HG02588 (cell line): ENCODE results near the gene FCN2.

Source experiments
- ATAC-seq: cut with Tn5 transposase; IDR thresholded peaks from one replicate; pipeline ENCODE4 v1.9.1; 2021; ENCODE audit warnings: mild to moderate bottlenecking, moderate library complexity; ENCODE audit not compliant: unreplicated experiment

FCN2 gene

GRCh38 chr9:134886413-134886913 is 5.9 kb downstream of the FCN2 start:
- ATAC-seq: no peak

GRCh38 chr9:134887219-134887618 is 6.6 kb downstream of the FCN2 start:
- ATAC-seq: no peak

- no peak for ATAC-seq
Measured at GRCh38 chr9:134887686-134888602, 7.3 kb downstream of the FCN2 start.

DNA sequence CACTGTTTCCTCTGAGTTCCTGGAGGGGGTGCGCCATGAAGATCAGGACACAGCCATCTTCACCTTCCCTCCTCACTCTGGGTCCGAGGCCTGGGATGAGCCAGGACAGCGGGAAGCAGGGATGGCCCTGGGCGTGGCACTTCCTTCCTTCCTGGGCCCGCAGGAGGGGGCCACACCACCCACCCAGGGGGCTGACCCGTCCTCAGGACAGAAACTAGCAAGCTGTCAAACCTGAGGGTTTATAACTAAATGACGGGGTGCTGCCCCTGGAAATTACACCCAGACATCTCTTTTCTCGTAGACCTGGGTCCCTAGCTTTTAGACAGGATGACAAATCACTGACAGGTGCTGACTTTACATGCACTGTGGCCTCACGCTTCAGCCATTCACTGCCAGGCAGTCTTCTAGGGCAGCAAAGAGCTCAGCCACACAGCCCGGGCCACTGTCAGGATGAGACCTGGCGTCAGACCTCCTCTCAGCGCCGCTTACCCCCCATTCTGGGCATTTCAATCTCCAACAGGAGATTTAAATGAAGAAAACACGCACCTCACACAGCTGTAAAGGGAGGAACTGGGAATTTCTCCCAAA is 8.1 kb downstream of the FCN2 start:
- ATAC-seq: no peak

DNA sequence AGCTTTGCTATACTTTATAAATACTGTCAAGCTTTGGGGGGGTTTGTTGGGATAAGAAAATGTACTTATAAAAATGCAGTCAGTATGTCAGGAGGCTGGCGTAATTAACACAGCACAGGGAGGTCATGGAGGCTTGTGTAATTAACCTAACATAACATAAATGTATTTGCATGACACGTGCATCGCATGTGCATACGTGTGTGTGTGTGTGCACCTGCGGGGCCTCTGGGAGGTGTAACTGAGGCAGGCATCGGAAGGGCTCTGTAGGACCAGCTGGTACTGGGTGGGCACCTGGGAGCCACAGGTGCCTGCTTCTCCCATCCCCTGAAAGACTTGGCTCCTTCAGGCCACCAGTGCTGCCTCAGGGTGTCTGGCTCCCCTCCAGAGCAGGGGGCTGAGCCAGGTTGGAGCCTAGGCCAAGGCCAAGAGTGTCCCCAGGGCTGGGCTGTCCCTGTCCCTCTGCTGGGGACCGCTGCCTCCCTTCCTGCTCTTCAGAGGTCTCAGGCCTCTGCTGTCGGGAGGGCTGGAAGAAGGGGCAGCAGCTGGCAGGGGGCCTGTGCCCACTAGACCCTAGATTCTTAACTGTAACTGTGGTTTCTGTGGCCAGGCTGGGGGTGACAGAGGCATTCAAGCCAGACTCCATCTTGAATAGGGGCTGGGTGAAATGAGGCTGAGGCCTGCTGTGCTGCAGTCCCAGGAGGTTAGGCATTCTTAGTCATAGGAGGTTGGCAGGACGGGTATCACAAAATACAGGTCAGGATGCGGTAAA is 9.0 kb downstream of the FCN2 start:
- ATAC-seq: no peak

DNA sequence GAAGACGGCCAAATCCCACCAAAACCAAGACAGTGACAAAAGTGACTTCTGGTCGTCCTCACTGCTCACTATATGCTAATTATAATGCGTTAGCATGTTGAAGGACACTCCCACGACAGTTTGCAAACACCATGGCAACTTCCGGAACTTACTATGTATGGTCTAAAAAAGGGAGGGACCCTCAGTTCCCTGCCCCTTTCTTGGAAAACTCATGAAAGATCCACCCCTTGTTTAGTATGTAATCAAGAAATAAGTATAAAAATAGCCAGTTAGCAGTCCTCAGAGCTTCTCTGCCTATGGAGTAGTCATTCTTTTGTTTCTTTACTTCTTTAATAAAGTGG is 9.5 kb downstream of the FCN2 start:
- ATAC-seq: no peak

DNA sequence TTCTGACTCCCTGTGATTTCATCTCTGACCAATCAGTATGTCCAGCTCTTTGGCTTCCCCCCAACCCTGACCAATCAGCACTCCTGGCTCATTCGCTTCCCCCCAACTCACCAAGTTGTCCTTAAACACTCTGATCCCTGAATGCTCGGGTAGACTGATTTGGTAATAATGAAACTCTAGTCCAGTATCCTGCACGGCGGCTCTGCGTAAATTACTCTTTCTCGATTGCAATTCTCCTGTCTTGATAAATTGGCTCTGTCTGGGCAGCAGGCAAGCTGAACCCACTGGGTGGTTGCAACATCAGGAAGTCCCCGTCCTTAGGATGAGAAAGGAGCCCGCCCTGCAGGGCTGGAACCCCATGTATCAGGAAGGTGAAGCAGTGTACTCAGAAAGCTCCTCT is 10.4 kb downstream of the FCN2 start:
- ATAC-seq: no peak

DNA sequence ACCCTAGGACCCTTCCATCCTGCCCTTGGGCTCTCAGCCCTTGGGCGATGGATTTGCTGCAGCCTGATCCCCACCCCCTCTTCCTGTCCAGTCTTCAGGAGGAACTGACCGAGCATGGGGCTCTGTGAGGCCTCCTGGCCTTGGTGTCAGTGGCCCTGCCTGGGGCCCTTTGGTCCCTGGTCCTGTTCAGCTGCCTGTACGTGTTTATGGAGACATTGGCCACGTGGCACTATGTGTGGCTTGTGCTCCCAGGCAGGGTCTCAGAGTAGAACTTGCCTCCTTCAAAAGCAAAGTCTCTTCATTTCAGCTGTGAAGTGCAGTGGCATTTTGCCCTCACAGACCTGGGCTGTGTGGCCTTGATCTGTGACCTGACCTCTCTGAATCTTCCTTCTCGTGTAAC is 11.1 kb downstream of the FCN2 start:
- no peak for ATAC-seq

- no peak for ATAC-seq
Measured at GRCh38 chr9:134892221-134892620, 11.6 kb downstream of the FCN2 start.

DNA sequence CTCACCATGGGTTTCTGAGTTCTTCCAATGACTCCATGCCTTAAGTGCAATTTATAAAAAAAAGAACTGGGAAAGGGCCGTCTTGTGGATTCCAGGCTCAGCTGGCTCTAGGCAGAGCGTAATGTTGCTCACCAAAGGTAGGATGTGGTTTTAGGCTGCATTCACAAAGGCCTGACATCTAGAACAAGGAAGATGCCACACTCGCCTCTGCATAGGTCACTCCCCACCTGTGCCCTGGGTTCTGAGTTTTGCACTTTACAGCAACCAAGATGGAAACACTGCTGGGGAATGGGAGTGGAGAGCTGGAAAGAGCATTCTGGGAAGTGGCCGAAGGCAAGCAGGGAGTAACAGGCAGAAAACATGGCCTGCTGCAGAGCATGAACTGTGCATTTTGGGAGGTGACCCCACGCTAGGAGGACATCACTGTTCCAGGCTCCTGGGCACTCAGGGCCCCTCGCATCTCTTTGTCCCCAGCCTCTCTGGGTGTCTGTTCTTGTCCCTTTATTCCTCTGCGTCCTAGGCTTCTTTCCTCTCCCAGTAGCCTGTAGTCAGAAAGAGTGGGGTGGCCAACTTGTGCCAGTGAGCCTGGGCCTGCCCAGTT is 12.3 kb downstream of the FCN2 start:
- no peak for ATAC-seq

- no peak for ATAC-seq
Measured at GRCh38 chr9:134894136-134894860, 13.7 kb downstream of the FCN2 start.

DNA sequence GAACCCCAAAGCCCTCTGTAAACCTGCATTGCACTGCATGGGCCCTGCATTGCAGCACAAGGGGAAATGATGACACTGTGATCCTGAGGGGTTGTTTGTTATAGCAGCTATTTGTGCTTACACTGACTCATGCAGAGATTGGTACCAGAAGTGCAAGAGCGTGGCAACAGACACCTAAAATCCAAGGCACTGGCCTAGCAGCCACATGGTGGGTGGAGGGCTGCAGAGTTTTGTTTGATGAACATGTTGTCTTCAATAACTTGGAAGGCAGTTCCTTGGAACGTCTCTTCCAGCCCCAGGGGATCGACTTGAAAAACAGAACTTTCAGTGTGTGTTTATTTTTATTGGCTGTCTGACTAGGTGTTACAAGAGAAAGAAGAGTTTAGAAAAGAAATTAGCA is 14.5 kb downstream of the FCN2 start:
- no peak for ATAC-seq

GRCh38 chr9:134895567-134895907 is 14.9 kb downstream of the FCN2 start:
- ATAC-seq: no peak

DNA sequence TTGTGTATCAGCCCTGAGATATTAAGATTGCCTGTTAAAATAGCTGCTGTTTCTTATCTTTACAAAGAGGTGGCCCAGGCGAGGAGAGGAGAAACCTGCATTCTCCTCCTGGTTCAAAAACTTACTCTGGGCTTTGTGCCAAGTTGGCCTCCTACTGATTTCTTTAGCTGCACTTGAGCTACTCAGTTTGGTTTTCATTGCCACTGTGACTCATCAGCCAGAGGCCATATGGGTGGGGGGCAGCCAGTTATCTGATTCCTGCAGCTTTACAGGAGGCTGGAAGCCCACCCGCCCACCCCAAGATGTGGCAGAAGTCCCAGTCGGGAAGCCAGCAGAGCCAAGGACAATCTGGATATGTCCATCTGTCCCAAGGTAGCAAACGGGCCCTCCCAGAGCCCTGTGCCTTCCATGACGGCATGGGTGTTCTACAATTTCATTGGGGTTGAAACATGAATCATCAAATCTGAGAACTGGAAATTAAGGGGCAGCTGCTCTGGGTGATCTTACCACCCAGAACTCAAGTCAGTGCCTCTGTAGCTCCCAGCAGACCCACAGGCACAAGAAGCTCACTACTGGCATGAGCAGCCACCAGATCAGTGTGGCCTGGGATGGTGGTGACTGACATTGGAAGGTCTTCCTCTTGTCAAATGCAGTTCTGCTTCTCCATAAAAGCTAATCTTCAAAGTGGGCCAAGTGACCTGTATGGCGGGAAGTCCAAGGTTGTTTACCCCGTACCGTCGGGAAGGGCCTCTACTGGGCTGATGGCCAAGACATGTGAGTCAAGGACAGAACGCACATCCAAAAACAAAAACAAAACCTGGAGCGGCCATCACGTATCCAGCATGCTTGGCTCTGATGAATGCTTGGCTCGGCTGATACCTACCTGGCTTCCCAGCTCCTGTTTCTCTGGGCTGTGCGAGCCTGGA is 15.6 kb downstream of the FCN2 start:
- ATAC-seq: no peak

- ATAC-seq: no peak
Measured at GRCh38 chr9:134896834-134897583, 16.4 kb downstream of the FCN2 start.

DNA sequence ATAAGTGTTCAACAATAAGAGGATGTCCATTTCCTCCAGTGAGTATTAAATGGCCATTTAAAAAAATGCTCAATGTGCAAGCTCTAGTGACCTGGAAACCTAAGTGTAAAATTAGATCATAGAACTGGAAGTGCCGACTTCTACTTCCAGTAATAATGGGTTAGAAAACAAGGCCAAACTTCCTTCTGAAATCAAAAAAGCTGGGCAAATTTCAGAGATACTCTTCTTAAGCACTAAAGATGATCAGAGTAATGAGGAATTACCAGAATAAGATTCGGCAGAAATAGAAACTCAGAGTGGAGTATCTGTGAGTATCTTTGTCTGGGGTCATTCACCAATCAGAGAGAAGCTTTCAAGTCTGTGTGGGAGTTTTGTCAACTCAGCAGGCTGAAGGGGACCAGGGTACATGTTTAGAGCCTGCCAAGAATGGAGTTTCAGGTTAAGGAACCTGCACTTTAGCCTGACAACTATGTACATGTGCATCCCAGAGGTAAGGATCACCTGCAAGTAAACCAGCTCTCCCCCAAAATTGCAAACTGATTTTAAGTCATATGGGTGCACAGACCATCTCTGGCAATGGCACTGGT is 17.1 kb downstream of the FCN2 start:
- ATAC-seq: no peak

- no peak for ATAC-seq
Measured at GRCh38 chr9:134898319-134898718, 17.7 kb downstream of the FCN2 start.

DNA sequence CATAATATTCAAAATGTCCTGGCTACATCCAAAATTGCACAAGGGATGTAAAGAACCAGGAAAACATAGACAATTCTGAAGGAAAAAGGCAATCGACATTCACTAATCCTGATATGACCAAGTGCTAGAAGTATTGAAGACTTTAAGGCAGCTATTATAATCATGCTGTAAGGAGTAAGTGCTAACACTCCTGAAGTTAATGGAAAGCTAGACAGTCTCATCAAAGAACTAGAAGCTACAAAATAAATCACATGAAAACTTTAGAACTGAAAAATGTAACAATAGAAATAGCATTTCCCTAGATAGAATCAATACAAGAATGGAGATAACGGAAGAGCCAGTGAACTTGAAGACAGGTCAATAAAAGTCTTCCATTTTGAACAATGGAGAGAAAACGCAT is 18.6 kb downstream of the FCN2 start:
- no peak for ATAC-seq

GRCh38 chr9:134899818-134900217 is 19.2 kb downstream of the FCN2 start:
- ATAC-seq: no peak
